NT2/D1 (cell line): ENCODE data around the gene TXNL4A.
A peak's percentile ranks its signal among the peaks of the same experiment; 100 is the strongest.
"Not testable (repeated sequence)": the region's sequence is repeated elsewhere in the genome, so short reads cannot be mapped to it uniquely, and the experiment has no call there.

Experiments used
- DNase-seq: peaks from one replicate; pipeline ENCODE4 v3.0.0-alpha.2; 2011; ENCODE audit warnings: low read depth, low spot score
- H3K27me3 ChIP-seq: 2 replicates; pipeline ENCODE4 v1.6.0; 2011; ENCODE audit warnings: mild to moderate bottlenecking; ENCODE audit not compliant: insufficient read length, insufficient read depth
- H3K36me3 ChIP-seq: 2 replicates; pipeline ENCODE4 v1.6.1; 2011; ENCODE audit warnings: mild to moderate bottlenecking, low read length, mixed read lengths; ENCODE audit not compliant: insufficient read depth, insufficient read length
- H3K4me1 ChIP-seq: 2 replicates; pipeline ENCODE4 v1.5.1; 2011; ENCODE audit not compliant: insufficient read depth, insufficient read length
- H3K4me3 ChIP-seq: 2 replicates; pipeline ENCODE4 v1.5.1; 2011; ENCODE audit warnings: low read depth; ENCODE audit not compliant: insufficient read length
- H3K9ac ChIP-seq: 2 replicates; pipeline ENCODE4 v1.6.0; 2011; ENCODE audit warnings: low read depth; ENCODE audit not compliant: insufficient read length
- H3K9me3 ChIP-seq: 2 replicates; pipeline ENCODE4 v1.5.1; 2011; ENCODE audit warnings: mild to moderate bottlenecking, low read length; ENCODE audit not compliant: insufficient read depth
- SUZ12 ChIP-seq: IDR thresholded peaks from 2 replicates; pipeline ENCODE4 v1.6.1; 2011; ENCODE audit not compliant: insufficient read length, insufficient read depth; ENCODE audit errors: extremely low read depth
- YY1 ChIP-seq: IDR thresholded peaks from 2 replicates; pipeline ENCODE4 v1.6.1; 2011; ENCODE audit not compliant: insufficient read length, insufficient read depth
- ZNF274 ChIP-seq: IDR thresholded peaks from 2 replicates; pipeline ENCODE4 v1.6.1; 2011; ENCODE audit warnings: mild to moderate bottlenecking, low read depth, low read length

Gene TXNL4A

GRCh38 chr18:79962835-79963657 lies 25.3 kb downstream of the TXNL4A start:
- Histone ChIP-seq H3K4me1 (peaks cover 30% of the 10 kb centered on the region), H3K36me3 (no peaks in the 10 kb centered on the region), H3K9me3 (no peaks in the 10 kb centered on the region), H3K27me3 (peaks cover 65% of the 10 kb centered on the region), H3K9ac (no peak overlapping the region), H3K4me3 (no peak overlapping the region)
- TF ChIP-seq ZNF274: no peak
- TF ChIP-seq SUZ12: no peak
- no peak for TF ChIP-seq YY1
- no peak for DNase-seq

GRCh38 chr18:79962311-79962710 lies 26.1 kb downstream of the TXNL4A start:
- Histone ChIP-seq H3K4me3 (no peak overlapping the region), H3K27me3 (peaks cover 68% of the 10 kb centered on the region), H3K4me1 (peaks cover 30% of the 10 kb centered on the region), H3K36me3 (no peaks in the 10 kb centered on the region), H3K9ac (no peak overlapping the region), H3K9me3 (no peaks in the 10 kb centered on the region)
- TF ChIP-seq YY1: no peak
- TF ChIP-seq ZNF274: no peak
- TF ChIP-seq SUZ12: no peak
- DNase-seq: no peak

- H3K4me3 ChIP-seq: no peak overlapping the region
- peaks cover 30% of the 10 kb centered on the region for H3K4me1 ChIP-seq
- H3K9me3 ChIP-seq: no peaks in the 10 kb centered on the region
- H3K36me3 ChIP-seq: no peaks in the 10 kb centered on the region
- H3K27me3 ChIP-seq: peaks cover 72% of the 10 kb centered on the region
- DNase-seq: no peak
- TF ChIP-seq YY1 (no peak), ZNF274 (no peak), SUZ12 (no peak)
- H3K9ac ChIP-seq: no peak overlapping the region
These were observed 26.7 kb downstream of the TXNL4A start for GRCh38 chr18:79961527-79962291.

- Histone ChIP-seq H3K27me3 (peaks cover 79% of the 10 kb centered on the region), H3K9ac (no peak overlapping the region)
These were observed 27.3 kb downstream of the TXNL4A start for GRCh38 chr18:79960921-79961526.

GRCh38 chr18:79960161-79960801 lies 28.1 kb downstream of the TXNL4A start:
- not testable (repeated sequence) for H3K36me3 ChIP-seq, H3K9me3 ChIP-seq, H3K4me3 ChIP-seq
- Histone ChIP-seq H3K27me3 (peaks cover 87% of the 10 kb centered on the region), H3K9ac (peak overlapping the region; percentile 33), H3K4me1 (peaks cover 29% of the 10 kb centered on the region)
- peak; percentile 66 for DNase-seq

More at GRCh38 chr18:79960921-79961526, 27.3 kb downstream of the TXNL4A start:
- DNase-seq: no peak
- no peaks in the 10 kb centered on the region for H3K36me3 ChIP-seq
- no peaks in the 10 kb centered on the region for H3K9me3 ChIP-seq
- TF ChIP-seq ZNF274 (no peak), YY1 (no peak), SUZ12 (no peak)
- H3K4me1 ChIP-seq: peaks cover 30% of the 10 kb centered on the region
- H3K4me3 ChIP-seq: no peak overlapping the region

GRCh38 chr18:79958981-79959380 lies 29.4 kb downstream of the TXNL4A start:
- Histone ChIP-seq H3K9ac (no peak overlapping the region), H3K27me3 (peaks cover 87% of the 10 kb centered on the region)
- TF ChIP-seq YY1 (no peak), SUZ12 (no peak), ZNF274 (no peak)

GRCh38 chr18:79956276-79956675 lies 32.1 kb downstream of the TXNL4A start:
- no peak for DNase-seq
- Histone ChIP-seq H3K9me3 (no peaks in the 10 kb centered on the region), H3K4me1 (peaks cover 9% of the 10 kb centered on the region), H3K9ac (no peak overlapping the region), H3K27me3 (peaks cover 82% of the 10 kb centered on the region), H3K4me3 (no peak overlapping the region), H3K36me3 (no peaks in the 10 kb centered on the region)
- no peak for TF ChIP-seq ZNF274
- no peak for TF ChIP-seq YY1
- TF ChIP-seq SUZ12: no peak

More at GRCh38 chr18:79958981-79959380, 29.4 kb downstream of the TXNL4A start:
- no peaks in the 10 kb centered on the region for H3K9me3 ChIP-seq
- peaks cover 25% of the 10 kb centered on the region for H3K4me1 ChIP-seq
- H3K4me3 ChIP-seq: no peak overlapping the region
- H3K36me3 ChIP-seq: no peaks in the 10 kb centered on the region
- no peak for DNase-seq
